ENCODE measurements around the gene RGSL1.
A peak's percentile ranks its signal among the peaks of the same experiment; 100 is the strongest.

The RGSL1 gene

DNA sequence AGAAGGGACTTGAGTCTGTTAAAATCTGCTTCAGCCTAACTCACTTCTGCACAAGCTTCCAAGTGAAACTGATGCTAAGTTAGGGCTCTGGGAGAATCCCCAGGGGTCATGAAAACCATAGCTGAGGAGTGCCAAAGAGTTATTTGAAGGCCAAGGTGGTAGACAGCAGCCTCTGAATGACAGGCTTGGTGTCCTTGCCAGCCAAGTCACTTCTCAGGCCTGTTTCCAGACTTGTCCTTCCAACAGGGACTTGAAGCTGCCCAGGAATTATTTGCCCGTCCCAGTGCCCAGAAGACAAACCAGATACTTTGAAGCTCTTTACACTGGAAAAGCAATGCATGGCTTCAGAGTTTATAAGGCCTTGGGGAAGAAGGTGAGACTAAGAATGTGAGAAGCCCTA is 105.5 kb downstream of the RGSL1 start:
- no peak for DNase-seq

DNA sequence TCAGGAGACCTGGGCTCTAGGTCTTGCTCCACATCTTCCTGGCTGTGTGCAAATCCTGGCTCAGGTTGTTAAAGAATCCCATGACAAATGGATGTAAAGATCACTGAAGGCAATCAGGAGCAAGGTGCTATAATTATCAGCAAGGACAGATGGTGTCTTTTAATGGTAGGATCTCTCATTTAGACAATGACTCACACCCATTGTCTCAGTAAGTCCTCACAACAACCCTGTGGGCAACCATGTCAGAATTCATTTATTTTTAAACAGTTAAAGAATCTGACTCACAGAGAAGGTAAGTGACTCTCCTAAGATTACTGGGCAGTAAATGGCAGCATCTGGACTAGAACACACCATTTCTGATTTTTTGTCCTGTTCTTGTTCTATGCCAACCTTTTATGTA is 106.3 kb downstream of the RGSL1 start:
- DNase-seq, result no peak

DNA sequence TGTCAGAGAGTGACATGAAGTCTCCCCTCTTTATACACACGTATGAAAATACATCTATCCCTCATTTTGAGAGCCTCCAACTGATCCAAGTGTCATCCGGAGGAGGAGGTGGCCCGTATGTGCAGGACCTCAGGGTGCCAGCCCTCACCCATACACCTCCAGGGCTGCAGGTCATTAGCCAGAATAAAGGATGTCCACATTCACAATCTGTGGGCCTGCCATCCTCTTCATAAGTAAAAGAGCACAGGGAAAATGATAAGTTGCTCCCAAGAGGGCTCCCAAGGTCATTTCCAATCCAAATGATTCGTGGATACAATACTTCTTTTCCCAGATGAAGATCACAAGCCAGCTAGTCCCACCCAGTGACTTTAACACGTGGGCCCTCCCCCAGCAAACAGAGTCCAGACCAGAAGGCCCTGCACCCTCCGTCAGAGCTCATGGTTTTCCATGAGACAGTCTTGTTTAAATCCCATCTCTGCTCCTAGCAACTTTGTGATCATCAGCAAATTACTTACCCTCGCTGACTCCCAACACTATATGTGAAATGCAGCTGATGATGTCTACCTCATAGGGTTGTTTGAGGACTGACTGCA is 110.5 kb downstream of the RGSL1 start:
- DNase-seq, result no peak

DNA sequence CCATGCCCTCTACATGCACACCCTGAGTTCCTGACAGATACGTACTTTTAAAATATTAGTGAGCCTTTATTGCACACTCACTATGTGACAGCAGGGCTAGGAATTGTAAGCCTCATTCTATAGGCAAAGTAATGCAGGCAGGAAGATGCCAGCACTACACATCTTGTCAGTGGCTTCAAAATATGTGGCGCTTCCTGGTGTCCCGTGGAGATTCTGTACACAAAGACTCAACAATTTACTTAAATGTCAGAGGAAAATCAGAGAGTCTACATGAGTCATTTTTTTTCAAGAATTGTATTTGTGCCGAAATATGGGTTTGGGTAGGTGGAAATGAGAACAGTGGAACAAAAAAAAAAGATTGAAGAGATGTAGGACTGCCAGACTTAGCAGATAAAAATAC is 111.5 kb downstream of the RGSL1 start:
- DNase-seq, result no peak

DNA sequence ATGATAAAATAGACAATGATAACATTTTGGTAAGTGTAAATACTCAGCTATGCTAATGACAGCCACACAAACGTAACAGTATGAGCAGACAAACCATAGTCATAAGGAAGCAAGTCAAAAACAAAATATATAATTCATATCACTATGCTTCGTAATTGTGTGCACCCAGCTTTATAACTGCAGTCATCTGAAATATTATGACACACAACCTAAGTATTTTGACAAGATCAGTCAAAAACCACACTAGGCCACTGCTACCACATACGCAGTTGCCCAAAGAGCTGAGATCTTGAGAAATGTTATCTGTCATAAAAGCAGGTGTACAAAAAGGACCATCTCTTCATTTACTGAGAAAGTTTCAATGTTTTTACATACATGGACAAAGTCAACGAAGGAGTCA is 113.1 kb downstream of the RGSL1 start:
- DNase-seq, result no peak

DNA sequence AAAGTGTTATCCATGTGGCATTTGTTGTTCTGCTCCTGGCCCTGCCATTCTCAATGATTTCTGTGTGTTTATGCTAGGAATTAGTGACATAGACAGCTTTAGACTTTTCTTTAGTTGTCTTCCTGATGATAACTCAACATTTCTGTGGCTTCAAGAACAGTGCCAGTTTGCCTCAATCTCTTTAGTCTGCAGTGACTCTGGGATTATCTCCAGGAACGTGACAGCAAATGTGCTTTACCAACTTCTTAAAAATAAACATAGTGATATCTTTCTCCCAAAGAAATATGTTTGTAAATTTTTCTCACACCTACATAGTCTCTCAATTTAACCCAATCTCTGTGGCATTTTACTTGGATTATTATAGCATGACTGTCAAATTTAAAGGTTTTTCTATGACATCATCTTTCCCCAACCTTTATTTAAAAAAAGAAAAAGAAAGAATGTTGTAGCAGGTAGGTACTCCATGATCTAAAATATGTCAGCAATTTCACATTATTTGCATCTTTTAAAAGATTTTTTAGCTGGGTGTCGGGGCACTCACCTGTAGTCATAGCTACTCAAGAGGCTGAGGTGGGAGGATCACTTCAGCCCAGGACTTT is 114.6 kb downstream of the RGSL1 start:
- no peak for DNase-seq

DNA sequence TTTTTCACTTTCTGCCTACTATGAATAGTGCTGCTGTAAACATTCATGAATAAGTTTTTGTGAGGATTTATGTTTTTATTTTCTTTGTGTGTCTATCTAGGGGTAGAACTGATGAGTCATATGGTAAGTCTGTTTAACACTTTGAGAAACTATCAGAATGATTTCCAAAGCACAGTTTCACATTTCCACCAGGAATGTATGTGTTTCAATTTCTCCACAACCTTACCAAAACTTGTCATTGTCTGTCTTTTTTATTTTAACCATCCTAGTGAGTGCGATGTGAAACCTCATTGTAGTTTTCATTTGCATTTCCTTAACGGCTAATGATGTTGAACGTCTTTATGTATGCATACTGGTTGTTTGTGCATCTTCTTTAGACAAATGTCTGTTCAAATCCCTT is 115.6 kb downstream of the RGSL1 start:
- peak; percentile 31 for DNase-seq

DNA sequence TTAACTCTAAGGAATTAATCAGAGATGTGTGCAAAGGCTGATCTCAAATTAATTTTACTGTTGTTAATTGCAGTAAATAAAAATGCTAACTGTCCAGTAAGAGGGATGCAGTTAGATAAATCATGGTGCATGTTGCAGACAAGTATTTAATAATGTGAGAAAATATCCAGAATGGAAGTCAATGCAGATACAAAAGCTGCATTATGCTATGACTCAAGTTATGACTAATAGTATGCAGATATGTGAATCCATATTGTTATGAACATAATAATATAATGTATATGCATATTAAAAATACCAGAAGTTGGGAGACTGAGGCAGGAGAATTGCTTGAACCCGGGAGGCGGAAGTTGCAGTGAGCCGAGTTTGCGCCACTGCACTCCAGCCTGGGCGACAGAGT is 117.7 kb downstream of the RGSL1 start:
- DNase-seq, result no peak

DNA sequence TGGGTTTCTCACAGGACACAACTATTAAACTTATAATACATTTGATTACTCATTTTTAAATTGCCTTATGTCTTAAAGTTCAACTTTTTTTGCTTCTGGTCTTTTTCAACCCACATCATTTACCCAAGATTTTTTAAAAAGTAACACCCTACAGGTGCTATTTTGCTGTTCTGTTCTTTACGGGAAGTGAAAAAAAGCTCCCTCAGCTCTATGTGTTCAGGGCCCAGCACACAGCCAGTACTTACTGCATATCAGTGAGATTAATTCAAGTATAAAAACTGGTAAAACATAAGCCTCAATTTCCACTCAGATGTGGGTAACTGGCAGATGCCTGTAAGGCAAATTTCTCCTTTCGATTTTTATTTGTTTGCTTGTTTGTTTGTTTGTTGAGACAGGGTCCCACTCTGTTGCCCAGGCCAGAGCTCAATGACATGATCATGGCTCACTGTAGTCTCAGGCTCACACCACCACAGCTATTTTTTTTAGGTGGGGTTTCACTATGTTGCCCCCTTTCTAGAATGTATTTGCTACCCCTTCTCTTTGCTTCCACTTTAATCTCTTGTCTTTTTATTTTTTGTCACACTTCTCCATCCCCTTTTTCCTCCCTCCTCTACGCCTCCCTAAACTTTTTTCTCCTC is 118.8 kb downstream of the RGSL1 start:
- no peak for DNase-seq

DNA sequence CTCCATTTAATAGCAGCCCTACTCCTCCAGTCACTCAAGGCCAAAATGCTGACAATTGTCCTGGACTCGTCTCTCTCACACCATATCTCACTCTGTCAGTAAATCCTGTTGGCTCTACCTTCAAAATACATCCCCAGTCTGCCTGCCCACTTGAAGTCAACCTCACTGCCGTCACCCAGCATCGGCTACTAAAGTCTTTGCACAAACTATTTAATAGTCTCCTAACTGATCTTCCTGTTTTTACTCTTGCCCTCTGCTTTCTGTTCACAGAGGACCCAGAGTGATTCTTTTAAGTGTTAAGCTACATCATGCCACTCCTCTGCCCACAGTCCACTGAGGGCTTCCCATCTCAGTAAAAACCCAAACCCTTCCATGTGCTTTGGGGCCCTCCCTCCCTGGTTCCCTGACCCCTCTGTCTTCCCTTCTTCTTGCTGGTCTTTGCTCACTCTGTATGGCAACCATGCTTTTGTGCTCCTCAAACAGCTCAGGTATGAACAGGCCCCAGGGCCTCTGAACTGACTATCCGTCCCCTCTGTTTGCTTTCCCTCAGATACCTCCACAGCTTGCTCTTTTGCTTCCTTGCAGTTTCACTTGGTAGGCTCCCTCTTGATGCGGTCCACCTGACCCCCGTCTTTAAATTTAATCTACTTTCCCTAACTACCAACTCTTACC is 120.1 kb downstream of the RGSL1 start:
- DNase-seq, result no peak

DNA sequence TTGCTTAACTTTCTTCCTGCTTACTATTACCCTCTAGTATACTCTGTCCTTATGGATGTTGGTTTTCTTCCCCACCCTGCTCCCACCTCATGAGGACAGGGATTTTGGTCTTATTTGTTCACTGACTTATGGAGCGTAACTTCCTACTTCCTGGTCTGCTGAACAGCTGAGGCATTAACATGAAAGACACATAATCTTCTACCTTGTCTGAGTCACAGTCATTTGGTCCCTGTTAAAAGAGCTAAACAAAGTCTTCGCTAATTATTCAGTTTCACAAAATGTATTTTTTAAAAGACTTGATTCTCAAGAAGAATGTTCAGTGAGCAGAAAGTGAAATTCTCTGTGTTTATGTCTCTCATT is 120.6 kb downstream of the RGSL1 start:
- no peak for DNase-seq

DNA sequence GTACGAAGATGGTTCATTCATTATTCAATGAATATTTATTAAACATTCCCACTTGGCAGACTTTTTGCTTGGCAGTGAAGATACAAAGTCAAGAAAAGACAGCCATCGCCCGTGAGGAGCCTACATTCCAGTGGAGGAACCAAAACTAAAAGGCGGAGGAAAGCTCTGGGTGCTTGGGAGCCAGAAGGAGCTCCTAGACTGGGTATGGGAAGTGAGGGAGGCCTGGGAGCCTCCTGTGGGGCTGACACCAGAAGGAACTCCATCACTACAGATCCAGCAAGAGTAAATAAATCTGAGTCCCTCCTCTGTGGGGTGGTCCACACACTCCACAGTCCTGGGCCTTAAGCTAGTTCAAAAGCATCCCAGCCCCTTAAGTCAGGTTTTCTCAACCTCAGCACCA is 124.2 kb downstream of the RGSL1 start:
- no peak for DNase-seq

DNA sequence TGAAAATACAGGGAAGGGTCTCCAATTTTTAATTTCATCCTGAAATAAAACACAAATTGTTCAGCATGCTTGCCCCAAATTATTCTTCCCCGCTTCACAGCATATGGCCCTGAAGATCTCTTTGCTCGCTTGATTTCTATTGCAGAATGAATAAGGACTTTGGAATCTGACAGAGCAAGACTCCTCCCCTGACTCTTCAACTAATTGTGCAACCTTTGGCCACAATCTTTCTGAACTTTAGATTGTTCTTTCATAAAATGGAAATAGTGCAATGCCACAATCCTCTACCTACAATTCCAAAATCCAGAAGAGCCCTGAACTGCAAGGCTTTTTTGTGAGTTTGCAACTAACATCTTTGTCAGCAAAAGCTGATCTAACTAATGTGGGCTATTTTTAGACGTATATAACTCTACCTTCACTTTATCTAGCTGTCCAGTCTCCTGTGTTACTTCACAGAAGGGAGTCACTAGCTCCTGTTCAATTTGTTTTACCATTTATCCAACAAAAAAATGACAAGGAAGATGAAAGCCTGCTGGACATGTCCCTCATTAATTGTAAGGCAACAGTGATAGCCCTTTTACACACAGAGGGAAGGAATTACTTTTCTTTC is 125.7 kb downstream of the RGSL1 start:
- DNase-seq, result no peak

DNA sequence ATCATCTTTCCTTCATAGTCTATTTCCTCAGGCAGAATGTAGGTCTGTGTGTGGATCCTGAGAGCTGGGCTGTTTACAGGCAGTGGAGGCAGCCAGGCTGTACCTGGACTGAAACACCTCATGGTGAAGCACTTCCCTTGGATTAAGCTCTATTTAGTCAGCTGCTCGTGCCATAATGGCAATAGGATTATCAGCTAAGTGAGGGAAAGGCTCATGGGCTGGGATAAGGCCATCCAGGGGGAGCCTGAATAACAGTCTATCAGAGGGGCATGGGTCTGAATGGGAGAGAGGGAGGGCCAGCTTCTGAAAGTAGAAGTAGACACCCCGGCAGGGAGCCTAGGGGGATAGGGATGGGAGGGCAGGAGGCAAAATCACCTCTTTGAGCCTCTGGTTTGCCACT is 130.8 kb downstream of the RGSL1 start:
- no peak for DNase-seq

DNA sequence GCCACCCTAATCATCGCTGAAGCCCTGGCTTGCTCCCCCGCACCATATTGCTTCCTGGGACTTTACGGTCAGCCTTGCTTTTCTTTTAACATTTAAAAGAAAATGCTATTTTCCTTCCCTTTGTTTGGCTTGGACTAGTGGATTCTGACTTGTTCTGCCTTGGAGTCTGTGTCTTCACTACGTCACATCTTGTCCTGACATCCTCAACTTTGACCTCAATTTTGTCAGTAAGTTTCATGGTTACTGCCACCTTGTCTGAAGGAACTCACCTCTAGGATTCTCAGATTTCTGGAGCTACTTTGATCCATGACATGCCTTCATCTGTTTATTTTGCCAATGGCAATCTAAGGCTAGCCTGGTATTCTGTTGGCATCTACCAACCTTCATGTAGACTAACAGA is 134.8 kb downstream of the RGSL1 start:
- no peak for DNase-seq

DNA sequence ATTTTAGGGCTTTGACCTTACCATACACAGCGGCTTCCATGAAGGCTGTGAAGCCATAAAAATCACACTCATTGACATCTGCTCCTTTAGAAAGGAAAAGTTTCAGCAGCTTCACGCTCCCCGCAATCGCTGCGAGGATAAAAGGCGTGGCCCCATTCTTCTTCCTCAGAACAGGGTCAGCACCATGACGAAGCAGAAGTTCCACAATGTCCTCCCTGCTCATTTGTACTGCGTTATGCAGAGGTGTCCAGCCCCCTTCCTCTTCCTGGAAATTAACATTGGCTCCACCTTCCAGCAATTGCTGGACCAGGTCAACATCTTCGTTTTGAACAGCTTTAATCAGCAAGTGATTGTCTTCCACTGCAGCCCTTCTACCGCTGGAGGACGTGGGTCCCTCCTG is 136.4 kb downstream of the RGSL1 start:
- no peak for DNase-seq

DNA sequence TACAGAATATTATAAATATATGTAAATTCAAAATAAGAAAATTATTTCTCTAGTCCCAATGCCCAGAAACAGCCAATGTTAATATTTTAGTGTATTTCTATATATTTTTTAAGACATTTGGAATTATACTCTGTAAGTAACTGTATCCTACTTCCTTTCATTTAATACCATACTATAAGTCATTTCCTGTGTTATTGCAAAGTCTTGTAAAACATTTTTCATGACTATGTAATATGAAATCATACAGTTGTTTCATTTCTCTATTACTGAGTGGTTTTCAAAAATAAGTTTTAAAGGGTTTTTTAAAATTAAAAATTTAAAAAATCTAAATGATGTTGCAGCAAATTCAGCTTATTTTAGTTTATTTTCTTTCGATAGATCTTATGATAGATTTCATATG is 137.1 kb downstream of the RGSL1 start:
- no peak for DNase-seq

DNA sequence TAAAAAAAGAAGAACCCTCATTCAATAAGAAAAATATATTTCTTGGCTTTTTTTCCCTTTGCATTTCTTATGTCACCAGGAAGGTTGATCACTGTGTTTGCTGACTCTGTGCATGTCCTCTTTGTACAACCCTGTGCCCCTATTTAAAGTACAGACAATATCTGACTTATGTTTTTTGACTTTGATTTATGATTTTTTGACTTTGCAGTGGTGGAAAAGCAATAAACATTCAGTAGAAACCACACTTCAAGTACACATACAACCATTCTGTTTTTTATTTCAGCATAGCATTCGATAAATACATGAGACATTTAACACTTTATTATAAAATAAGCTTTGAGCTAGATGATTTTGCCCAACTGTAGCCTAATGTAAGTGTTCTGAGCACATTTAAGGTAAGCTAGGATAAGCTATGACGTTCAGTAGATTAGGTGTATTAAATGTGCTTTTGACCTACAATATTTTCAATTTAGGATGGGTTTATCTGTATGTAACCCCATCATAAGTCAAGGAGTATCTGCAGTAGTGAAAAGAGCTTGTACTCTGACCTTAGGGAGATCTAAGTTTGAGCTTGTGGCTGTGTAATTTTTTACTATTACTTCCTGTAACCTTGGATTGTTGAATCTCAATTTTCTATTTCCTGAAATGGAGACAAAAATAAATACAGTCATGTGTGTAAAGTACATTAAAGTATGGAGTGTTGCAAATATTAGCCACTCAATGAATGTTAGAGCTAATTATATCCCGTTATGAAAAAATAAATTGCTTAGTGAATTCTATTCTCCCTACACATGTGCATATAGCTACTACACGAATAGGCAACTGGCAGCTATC is 137.9 kb downstream of the RGSL1 start:
- DNase-seq, result no peak

DNA sequence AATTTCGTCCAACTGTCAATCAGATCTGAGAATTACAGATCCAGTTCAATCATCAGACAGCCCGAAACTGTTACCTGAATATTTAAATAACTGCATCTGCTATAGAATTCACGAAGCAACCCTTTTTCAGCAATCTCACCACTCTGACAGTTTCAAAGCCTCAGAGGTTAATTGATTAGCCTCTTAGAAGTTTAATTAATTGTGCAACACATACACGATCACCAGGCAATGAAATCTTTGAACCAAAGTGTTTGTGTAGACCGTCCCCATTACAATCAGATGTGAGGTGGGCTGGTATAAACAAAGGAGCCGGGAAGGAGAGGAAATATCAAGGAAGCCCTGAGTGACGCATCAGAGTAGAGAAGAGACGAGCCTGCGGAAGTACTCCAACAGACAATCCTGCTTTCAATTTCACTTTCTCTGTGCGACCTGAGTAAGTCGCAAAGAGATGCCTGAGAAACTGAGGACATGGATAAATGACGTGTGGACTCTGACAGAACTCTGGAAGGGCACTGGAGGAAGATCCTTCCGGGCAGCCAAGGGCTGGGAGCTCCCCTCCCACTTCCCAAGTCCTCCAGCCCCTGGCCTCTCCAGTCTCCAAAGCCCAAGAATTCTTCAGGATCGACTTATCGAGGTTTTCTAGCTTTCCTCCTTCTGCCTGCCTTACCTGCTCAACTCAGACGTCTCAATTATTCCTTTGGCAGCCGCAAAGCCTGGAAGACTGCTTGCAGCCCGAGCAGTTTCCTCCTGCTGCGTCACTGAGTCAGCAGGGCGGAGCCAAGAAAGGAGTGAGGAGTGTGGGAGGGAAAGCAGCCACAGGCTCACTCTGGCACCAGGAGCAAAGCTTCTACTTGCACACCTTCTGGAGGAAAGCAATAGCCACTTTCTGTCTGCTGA is 138.8 kb downstream of the RGSL1 start, which contains the start of gene RNASEL:
Gene RNASEL (minus strand): TSS at position 757 of the 897 bp plus-strand sequence. CDS start 2,450 bp downstream, outside the sequence.
- DNase-seq, result peak; percentile 70

DNA sequence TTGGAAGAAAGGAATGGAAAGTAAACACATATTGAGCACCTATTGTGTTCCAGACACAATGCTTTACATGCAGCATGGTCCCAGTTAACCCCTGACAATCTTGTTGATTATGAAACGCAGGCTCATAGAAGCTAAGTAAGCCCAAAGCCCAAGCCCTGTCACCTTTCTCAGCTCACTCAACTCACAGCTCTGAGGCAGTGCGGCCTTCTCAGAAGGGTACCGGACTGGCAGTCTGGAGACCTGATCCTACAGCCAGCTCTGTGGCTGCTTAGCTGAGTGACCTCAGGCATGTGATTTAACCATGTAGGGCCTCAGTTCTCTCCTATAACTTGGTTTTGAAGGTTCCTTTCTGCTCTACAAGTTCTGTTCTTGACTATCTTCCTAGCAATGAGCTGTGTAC is 139.6 kb downstream of the RGSL1 start:
- no peak for DNase-seq

DNA sequence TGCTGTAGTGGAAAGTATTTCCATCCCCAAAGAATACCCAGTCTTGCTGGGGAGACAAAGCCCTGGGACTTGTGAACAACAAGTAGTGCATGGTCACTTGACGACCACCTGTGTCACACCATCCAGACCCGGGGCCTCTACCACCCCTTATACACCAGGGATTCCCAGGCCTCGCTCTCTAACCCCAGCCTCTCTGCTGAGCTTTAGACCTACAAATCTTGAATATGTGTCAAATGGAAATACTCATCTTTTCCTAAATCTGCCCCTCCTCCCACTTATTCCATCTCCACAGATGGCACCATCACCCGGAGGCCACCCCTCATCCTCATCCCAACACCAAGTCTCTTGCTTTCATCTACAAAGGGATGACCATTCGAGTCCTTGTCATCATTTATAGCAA is 140.0 kb downstream of the RGSL1 start:
- DNase-seq, result no peak

All from activated CD4-positive, alpha-beta T cell treated with anti-CD3 and anti-CD28 coated beads, Interleukin-10, Interleukin-2, amounts not matched to agents 100 ng/mL and 50 ng/mL, durations not matched to agents 16 hours and 8 hours (primary cell).